OCI-LY3 (cell line): ENCODE measurements around the gene COQ7.

ENCODE experiments used
- H2AFZ ChIP-seq: fragments of 200-600, 300-600 bp; shearing (Covaris generic); 2 replicates; pipeline ENCODE4 v1.6.0; 2014; ENCODE audit warnings: antibody characterized with exemption, low read depth, low read length
- H3K27ac ChIP-seq: fragments of 200-600, 300-600 bp; sonication (generic); 2 replicates; pipeline ENCODE4 v1.5.1; 2014; ENCODE audit warnings: mild to moderate bottlenecking, low read length, moderate library complexity, mixed read lengths
- H3K27me3 ChIP-seq: fragments of 200-600, 300-600 bp; sonication (generic); 2 replicates; pipeline ENCODE4 v1.6.1; 2014; ENCODE audit warnings: low read depth, low read length, mixed read lengths
- H3K36me3 ChIP-seq: fragments of 200-600, 300-600 bp; sonication (generic); replicated peaks from 2 replicates; pipeline ENCODE3; 2014; ENCODE audit warnings: low read depth, low read length, mixed read lengths
- H3K4me1 ChIP-seq: fragments of 300-600, 200-600 bp; sonication (generic); 2 replicates; pipeline ENCODE4 v1.6.1; 2014; ENCODE audit warnings: low read length, mixed read lengths
- H3K4me2 ChIP-seq: fragments of 200-600, 300-600 bp; sonication (generic); 2 replicates; pipeline ENCODE4 v1.6.1; 2014; ENCODE audit warnings: low read length, mixed read lengths
- H3K4me3 ChIP-seq: fragments of 300-600, 200-600 bp; sonication (generic); 2 replicates; pipeline ENCODE4 v1.5.1; 2014; ENCODE audit warnings: antibody characterized with exemption, mild to moderate bottlenecking, low read length, moderate library complexity
- H3K79me2 ChIP-seq: fragments of 300-600, 200-600 bp; shearing (Covaris generic); 2 replicates; pipeline ENCODE4 v1.6.1; 2014; ENCODE audit warnings: mild to moderate bottlenecking, low read length, mixed read lengths
- H3K9ac ChIP-seq: fragments of 300-600, 200-600 bp; shearing (Covaris generic); 2 replicates; pipeline ENCODE4 v1.6.0; 2014; ENCODE audit warnings: mild to moderate bottlenecking, low read length, moderate library complexity
- H3K9me3 ChIP-seq: fragments of 200-600, 300-600 bp; shearing (Covaris generic); 2 replicates; pipeline ENCODE4 v1.6.1; 2014; ENCODE audit warnings: low read length, mixed read lengths; ENCODE audit not compliant: insufficient read depth
- H4K20me1 ChIP-seq: fragments of 200-600, 300-600 bp; sonication (generic); 2 replicates; pipeline ENCODE4 v1.6.1; 2016; ENCODE audit warnings: low read length, mixed read lengths; ENCODE audit not compliant: insufficient read depth
- CTCF ChIP-seq: fragments of 200-600, 300-600 bp; sonication (generic); IDR thresholded peaks from 2 replicates; pipeline ENCODE4 v1.5.1; 2014; ENCODE audit warnings: antibody characterized with exemption, low read length, low read depth
- EZH2phosphoT487 ChIP-seq: fragments of 200-600 bp; shearing (Covaris generic); IDR thresholded peaks from 2 replicates; pipeline ENCODE4 v1.6.1; 2018; ENCODE audit warnings: antibody characterized with exemption, mixed run types, low read depth

The COQ7 gene

GRCh38 chr16:19068237-19068815 lies 912 bp downstream of the COQ7 start:
- H4K20me1 ChIP-seq: no peaks in the 10 kb centered on the region
- peaks cover 6% of the 10 kb centered on the region for H3K4me1 ChIP-seq
- no peaks in the 10 kb centered on the region for H3K36me3 ChIP-seq
- peak overlapping the region; percentile 71 for H3K4me2 ChIP-seq
- H3K4me3 ChIP-seq: peak overlapping the region; percentile 88
- H3K9me3 ChIP-seq: no peaks in the 10 kb centered on the region
- peaks cover 7% of the 10 kb centered on the region; the same call in 1 of the 2 replicates for H3K79me2 ChIP-seq
- peak overlapping the region; percentile 90 for H3K9ac ChIP-seq
- no peaks in the 10 kb centered on the region for H3K27me3 ChIP-seq
- no peak for TF ChIP-seq CTCF
- no peak for TF ChIP-seq EZH2phosphoT487
- peak overlapping the region; percentile 94 for H2AFZ ChIP-seq
- peak overlapping the region; percentile 88 for H3K27ac ChIP-seq

- TF ChIP-seq EZH2phosphoT487 (no peak), CTCF (peak; percentile 62)
- H3K4me2 ChIP-seq: no peak overlapping the region
- H3K36me3 ChIP-seq: no peaks in the 10 kb centered on the region
- H3K27ac ChIP-seq: no peak overlapping the region
- peaks cover 6% of the 10 kb centered on the region for H3K4me1 ChIP-seq
- no peaks in the 10 kb centered on the region for H3K9me3 ChIP-seq
- H3K9ac ChIP-seq: no peak overlapping the region
- no peaks in the 10 kb centered on the region for H4K20me1 ChIP-seq
- no peak overlapping the region for H2AFZ ChIP-seq
- no peak overlapping the region for H3K4me3 ChIP-seq
- no peaks in the 10 kb centered on the region for H3K27me3 ChIP-seq
- peaks cover 7% of the 10 kb centered on the region; the same call in 1 of the 2 replicates for H3K79me2 ChIP-seq
Measured at GRCh38 chr16:19071811-19072777, 4.7 kb downstream of the COQ7 start.

- Histone ChIP-seq H2AFZ (no peak overlapping the region), H3K27me3 (no peaks in the 10 kb centered on the region), H3K9me3 (no peaks in the 10 kb centered on the region), H3K9ac (no peak overlapping the region), H3K4me1 (peaks cover 6% of the 10 kb centered on the region), H3K4me3 (no peak overlapping the region), H3K4me2 (no peak overlapping the region), H4K20me1 (no peaks in the 10 kb centered on the region), H3K79me2 (peaks cover 7% of the 10 kb centered on the region; the same call in 1 of the 2 replicates), H3K36me3 (no peaks in the 10 kb centered on the region), H3K27ac (no peak overlapping the region)
- no peak for TF ChIP-seq EZH2phosphoT487
- TF ChIP-seq CTCF: no peak
Measured at GRCh38 chr16:19073344-19073743, 5.9 kb downstream of the COQ7 start.

GRCh38 chr16:19073863-19074262 lies 6.4 kb downstream of the COQ7 start:
- Histone ChIP-seq H3K79me2 (peaks cover 2% of the 10 kb centered on the region; the same call in 1 of the 2 replicates), H4K20me1 (no peaks in the 10 kb centered on the region), H3K9me3 (no peaks in the 10 kb centered on the region), H2AFZ (no peak overlapping the region), H3K9ac (no peak overlapping the region), H3K27ac (no peak overlapping the region), H3K4me1 (peaks cover 2% of the 10 kb centered on the region), H3K4me3 (no peak overlapping the region), H3K27me3 (no peaks in the 10 kb centered on the region), H3K36me3 (peaks cover 5% of the 10 kb centered on the region), H3K4me2 (no peak overlapping the region)
- TF ChIP-seq EZH2phosphoT487 (no peak), CTCF (no peak)
